OCI-LY3 (cell line): Measurements from ENCODE around the gene BASP1.

Experiments used
- H2AFZ ChIP-seq: fragments of 200-600, 300-600 bp; shearing (Covaris generic); 2 replicates; pipeline ENCODE4 v1.6.0; 2014; ENCODE audit warnings: antibody characterized with exemption, low read depth, low read length
- H3K27ac ChIP-seq: fragments of 200-600, 300-600 bp; sonication (generic); 2 replicates; pipeline ENCODE4 v1.5.1; 2014; ENCODE audit warnings: mild to moderate bottlenecking, low read length, moderate library complexity, mixed read lengths
- H3K27me3 ChIP-seq: fragments of 200-600, 300-600 bp; sonication (generic); 2 replicates; pipeline ENCODE4 v1.6.1; 2014; ENCODE audit warnings: low read depth, low read length, mixed read lengths
- H3K36me3 ChIP-seq: fragments of 200-600, 300-600 bp; sonication (generic); replicated peaks from 2 replicates; pipeline ENCODE3; 2014; ENCODE audit warnings: low read depth, low read length, mixed read lengths
- H3K4me1 ChIP-seq: fragments of 300-600, 200-600 bp; sonication (generic); 2 replicates; pipeline ENCODE4 v1.6.1; 2014; ENCODE audit warnings: low read length, mixed read lengths
- H3K4me2 ChIP-seq: fragments of 200-600, 300-600 bp; sonication (generic); 2 replicates; pipeline ENCODE4 v1.6.1; 2014; ENCODE audit warnings: low read length, mixed read lengths
- H3K4me3 ChIP-seq: fragments of 300-600, 200-600 bp; sonication (generic); 2 replicates; pipeline ENCODE4 v1.5.1; 2014; ENCODE audit warnings: antibody characterized with exemption, mild to moderate bottlenecking, low read length, moderate library complexity
- H3K79me2 ChIP-seq: fragments of 300-600, 200-600 bp; shearing (Covaris generic); 2 replicates; pipeline ENCODE4 v1.6.1; 2014; ENCODE audit warnings: mild to moderate bottlenecking, low read length, mixed read lengths
- H3K9ac ChIP-seq: fragments of 300-600, 200-600 bp; shearing (Covaris generic); 2 replicates; pipeline ENCODE4 v1.6.0; 2014; ENCODE audit warnings: mild to moderate bottlenecking, low read length, moderate library complexity
- H3K9me3 ChIP-seq: fragments of 200-600, 300-600 bp; shearing (Covaris generic); 2 replicates; pipeline ENCODE4 v1.6.1; 2014; ENCODE audit warnings: low read length, mixed read lengths; ENCODE audit not compliant: insufficient read depth
- H4K20me1 ChIP-seq: fragments of 200-600, 300-600 bp; sonication (generic); 2 replicates; pipeline ENCODE4 v1.6.1; 2016; ENCODE audit warnings: low read length, mixed read lengths; ENCODE audit not compliant: insufficient read depth
- EZH2phosphoT487 ChIP-seq: fragments of 200-600 bp; shearing (Covaris generic); IDR thresholded peaks from 2 replicates; pipeline ENCODE4 v1.6.1; 2018; ENCODE audit warnings: antibody characterized with exemption, mixed run types, low read depth
- TF ChIP-seq, protein P1 (sequence below): fragments of 200-600, 300-600 bp; sonication (generic); IDR thresholded peaks from 2 replicates; pipeline ENCODE4 v1.5.1; 2014; ENCODE audit warnings: antibody characterized with exemption, low read length, low read depth

Gene BASP1

DNA sequence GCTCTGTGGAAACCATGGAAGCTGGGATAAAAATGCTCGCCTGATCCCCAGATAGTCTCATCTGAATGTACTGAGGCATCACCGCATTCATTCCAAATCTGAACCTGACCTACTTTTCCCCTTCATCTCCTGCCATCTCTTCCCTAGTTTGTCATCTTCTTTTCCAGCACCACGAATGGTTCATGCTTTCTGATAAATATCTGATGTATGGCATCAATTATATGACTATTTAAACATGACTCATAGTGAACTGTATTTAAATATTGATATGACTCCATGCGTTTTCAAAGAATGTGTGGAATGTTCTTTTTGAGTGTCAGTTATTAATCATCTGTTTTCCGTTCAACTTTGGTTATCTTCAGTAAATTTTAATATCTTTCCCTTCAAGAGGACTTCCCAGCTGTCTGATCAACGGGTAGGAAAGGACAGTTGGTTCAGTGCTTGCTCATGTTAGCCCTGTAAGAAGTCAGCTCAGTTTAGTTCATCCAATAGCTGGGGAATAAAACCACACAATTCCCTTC is 21.1 kb downstream of the BASP1 start:
- Histone ChIP-seq H3K4me2 (no peak overlapping the region), H3K36me3 (peaks cover 46% of the 10 kb centered on the region), H3K4me1 (peaks cover 17% of the 10 kb centered on the region), H3K9me3 (no peaks in the 10 kb centered on the region), H3K9ac (no peak overlapping the region), H4K20me1 (peaks cover 98% of the 10 kb centered on the region), H3K27ac (no peak overlapping the region), H3K79me2 (peaks cover 100% of the 10 kb centered on the region), H3K4me3 (no peak overlapping the region), H2AFZ (no peak overlapping the region), H3K27me3 (no peaks in the 10 kb centered on the region)
- no peak for TF ChIP-seq EZH2phosphoT487
- TF ChIP-seq, protein P1, sequence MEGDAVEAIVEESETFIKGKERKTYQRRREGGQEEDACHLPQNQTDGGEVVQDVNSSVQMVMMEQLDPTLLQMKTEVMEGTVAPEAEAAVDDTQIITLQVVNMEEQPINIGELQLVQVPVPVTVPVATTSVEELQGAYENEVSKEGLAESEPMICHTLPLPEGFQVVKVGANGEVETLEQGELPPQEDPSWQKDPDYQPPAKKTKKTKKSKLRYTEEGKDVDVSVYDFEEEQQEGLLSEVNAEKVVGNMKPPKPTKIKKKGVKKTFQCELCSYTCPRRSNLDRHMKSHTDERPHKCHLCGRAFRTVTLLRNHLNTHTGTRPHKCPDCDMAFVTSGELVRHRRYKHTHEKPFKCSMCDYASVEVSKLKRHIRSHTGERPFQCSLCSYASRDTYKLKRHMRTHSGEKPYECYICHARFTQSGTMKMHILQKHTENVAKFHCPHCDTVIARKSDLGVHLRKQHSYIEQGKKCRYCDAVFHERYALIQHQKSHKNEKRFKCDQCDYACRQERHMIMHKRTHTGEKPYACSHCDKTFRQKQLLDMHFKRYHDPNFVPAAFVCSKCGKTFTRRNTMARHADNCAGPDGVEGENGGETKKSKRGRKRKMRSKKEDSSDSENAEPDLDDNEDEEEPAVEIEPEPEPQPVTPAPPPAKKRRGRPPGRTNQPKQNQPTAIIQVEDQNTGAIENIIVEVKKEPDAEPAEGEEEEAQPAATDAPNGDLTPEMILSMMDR = no peak

- H3K4me3 ChIP-seq = no peak overlapping the region
- peaks cover 100% of the 10 kb centered on the region for H3K79me2 ChIP-seq
- TF ChIP-seq, protein P1 = no peak
- TF ChIP-seq EZH2phosphoT487 = no peak
- H3K4me2 ChIP-seq = no peak overlapping the region
- H4K20me1 ChIP-seq = peaks cover 96% of the 10 kb centered on the region
- H3K4me1 ChIP-seq = peaks cover 17% of the 10 kb centered on the region
- H3K9me3 ChIP-seq = no peaks in the 10 kb centered on the region
- peaks cover 45% of the 10 kb centered on the region for H3K36me3 ChIP-seq
- no peaks in the 10 kb centered on the region for H3K27me3 ChIP-seq
- no peak overlapping the region for H2AFZ ChIP-seq
- H3K27ac ChIP-seq = no peak overlapping the region
- H3K9ac ChIP-seq = no peak overlapping the region
These were observed 22.5 kb downstream of the BASP1 start for GRCh38 chr5:17239953-17240352.

- no peak overlapping the region for H3K27ac ChIP-seq
These were observed 23.1 kb downstream of the BASP1 start for GRCh38 chr5:17240487-17240886.

GRCh38 chr5:17241635-17242034 is 24.2 kb downstream of the BASP1 start:
- H3K36me3 ChIP-seq = peaks cover 42% of the 10 kb centered on the region
- H4K20me1 ChIP-seq = peaks cover 96% of the 10 kb centered on the region
- H3K27me3 ChIP-seq = no peaks in the 10 kb centered on the region
- peaks cover 17% of the 10 kb centered on the region for H3K4me1 ChIP-seq
- no peak for TF ChIP-seq EZH2phosphoT487
- TF ChIP-seq, protein P1 = no peak
- no peak overlapping the region for H3K9ac ChIP-seq
- no peak overlapping the region for H3K27ac ChIP-seq
- no peak overlapping the region for H2AFZ ChIP-seq
- H3K79me2 ChIP-seq = peaks cover 100% of the 10 kb centered on the region
- no peaks in the 10 kb centered on the region for H3K9me3 ChIP-seq
- H3K4me2 ChIP-seq = no peak overlapping the region
- no peak overlapping the region for H3K4me3 ChIP-seq

More at GRCh38 chr5:17240487-17240886, 23.1 kb downstream of the BASP1 start:
- H2AFZ ChIP-seq = no peak overlapping the region
- H4K20me1 ChIP-seq = peaks cover 96% of the 10 kb centered on the region
- no peaks in the 10 kb centered on the region for H3K9me3 ChIP-seq
- peaks cover 43% of the 10 kb centered on the region for H3K36me3 ChIP-seq
- no peak overlapping the region for H3K4me3 ChIP-seq
- H3K9ac ChIP-seq = no peak overlapping the region
- peaks cover 17% of the 10 kb centered on the region for H3K4me1 ChIP-seq
- TF ChIP-seq, protein P1 = no peak
- no peak for TF ChIP-seq EZH2phosphoT487
- H3K4me2 ChIP-seq = no peak overlapping the region
- peaks cover 100% of the 10 kb centered on the region for H3K79me2 ChIP-seq
- no peaks in the 10 kb centered on the region for H3K27me3 ChIP-seq
